ENCODE data around the gene FLT3LG. TPM values are rescaled to one million over a fixed set of nuclear protein-coding genes. Genes with fewer than 3 reads are reported as not detected.

Gene FLT3LG
- total and polyA plus RNA-seq, 9 of the 15 experiments (the other 6 are each of a cell fraction or from before 2014, with no cell fraction given) = 0.31 to 6.4 (median 1.1) TPM

GRCh38 chr19:49463960-49464740, 9.9 kb upstream of the FLT3LG start:
- TF ChIP-seq HMBOX1 (IDR thresholded peaks at IDR 0.05) = no peak
- peak; percentile 32; the same call in 1 of the 2 replicates for TF ChIP-seq POLR2G (IDR thresholded peaks at IDR 0.05; ENCODE audit: low read depth, low read length)
- TF ChIP-seq CBX5 (IDR thresholded peaks at IDR 0.05; ENCODE audit: borderline replicate concordance, low read depth) = no peak
- TF ChIP-seq NR4A1 (CRISPR knock-in tag; IDR thresholded peaks at IDR 0.05) = no peak
- no peak for TF ChIP-seq NR4A1 (tag; IDR thresholded peaks at IDR 0.05)
- TF ChIP-seq LARP7 (IDR thresholded peaks at IDR 0.05) = no peak
- TF ChIP-seq E2F5 (CRISPR knock-in tag; IDR thresholded peaks at IDR 0.05) = no peak
- TF ChIP-seq RBFOX2 (IDR thresholded peaks at IDR 0.05; ENCODE audit: low read depth, low read length) = peak; percentile 39; the same call in 1 of the 2 replicates
- no peak for TF ChIP-seq TCF7L2 (IDR thresholded peaks at IDR 0.05; ENCODE audit: low read depth, low read length)
- CTCF ChIA-PET (ENCODE audit: low intra/inter-chr PET ratio) = no interaction called here

More at GRCh38 chr19:49463960-49464740, 9.9 kb upstream of the FLT3LG start:
- no TSS peak for BruUV-seq (replicated peaks)
- Histone ChIP-seq H2AFZ (ENCODE audit: low read depth, low read length) (no peak overlapping the region), H3K9me3 (replicated peaks; ENCODE audit: control insufficient read depth, insufficient read depth, low read depth, low read length) (no peaks in the 10 kb centered on the region), H3K27ac (ENCODE audit: extremely low read depth, low read depth, low read length) (no peak overlapping the region), H3K4me3 (no peak overlapping the region), H4K20me1 (replicated peaks; ENCODE audit: control insufficient read depth, insufficient read depth, low read length) (peaks cover 3% of the 10 kb centered on the region; the same call in 1 of the 2 replicates), H3K27me3 (ENCODE audit: control insufficient read depth in 2 of 2, insufficient read depth in 2 of 2, low read length in 2 of 2) (no peaks in the 10 kb centered on the region), H3K4me1 (replicated peaks in 1 of 2; ENCODE audit: control insufficient read depth in 2 of 2, insufficient read depth in 2 of 2, low read length in 2 of 2) (peaks cover 3 to 22% of the 10 kb centered on the region in 2 experiments; a peak in 4 of 5 replicates), H3K36me3 (ENCODE audit: control insufficient read depth, insufficient read depth, low read length) (peaks cover 43% of the 10 kb centered on the region; the same call in 2 of the 3 replicates), H3K79me2 (ENCODE audit: control insufficient read depth, insufficient read depth, low read length) (no peaks in the 10 kb centered on the region), H3K9me1 (ENCODE audit: control insufficient read depth, insufficient read depth, low read length) (no peaks in the 10 kb centered on the region), H3K4me2 (ENCODE audit: insufficient read depth, low read length) (no peak overlapping the region), H3K9ac (ENCODE audit: insufficient read depth in 1 of 2, low read depth in 2 of 2, low read length in 2 of 2) (no peak overlapping the region)
- WGBS (ENCODE audit: insufficient coverage, low coverage, missing lambda C conversion rate) = 95% methylated on average over 33 of the region's 39 CpGs
- in situ Hi-C loops (cut with MboI) = no loop called here
- DNase-seq (ENCODE audit: extremely low read depth in 1 of 4, low spot score in 3 of 4) (no peak), FAIRE-seq (no peak), ATAC-seq (no peak)
- intact Hi-C loops (cut with micrococcal nuclease) = no loop called here
- POLR2A ChIA-PET = interaction anchor here (1.8 kb wide), 1 partner anchor 10 kb away, joined by 6 read pairs; the partner anchor contains the start of gene ALDH16A1
